Measurements from ENCODE around the gene VPS13A.
"Not testable (repeated sequence)": the region's sequence is repeated elsewhere in the genome, so short reads cannot be mapped to it uniquely, and the experiment has no call there.

The VPS13A gene

DNA sequence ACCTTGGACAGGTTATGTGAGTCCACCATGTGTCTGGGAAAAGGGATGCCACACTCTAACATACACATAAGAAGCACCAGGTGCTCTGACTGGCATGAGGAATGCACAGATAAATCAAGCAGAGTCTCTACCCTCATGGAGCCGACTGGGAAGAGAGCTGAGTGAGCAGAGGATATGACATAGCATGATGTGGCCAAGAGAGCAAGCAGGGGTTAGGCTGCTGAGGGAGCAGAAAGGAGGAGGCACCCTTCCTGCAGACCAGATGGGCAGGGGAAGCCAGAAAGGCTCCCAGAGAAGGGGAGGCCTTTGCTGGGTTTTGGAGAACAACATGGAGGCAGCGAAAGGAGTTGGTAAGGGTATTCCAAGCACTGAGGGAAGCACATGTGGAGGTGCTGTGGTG, 247.7 kb downstream of the VPS13A start:
- no peak for DNase-seq (ENCODE audit: low spot score)

DNA sequence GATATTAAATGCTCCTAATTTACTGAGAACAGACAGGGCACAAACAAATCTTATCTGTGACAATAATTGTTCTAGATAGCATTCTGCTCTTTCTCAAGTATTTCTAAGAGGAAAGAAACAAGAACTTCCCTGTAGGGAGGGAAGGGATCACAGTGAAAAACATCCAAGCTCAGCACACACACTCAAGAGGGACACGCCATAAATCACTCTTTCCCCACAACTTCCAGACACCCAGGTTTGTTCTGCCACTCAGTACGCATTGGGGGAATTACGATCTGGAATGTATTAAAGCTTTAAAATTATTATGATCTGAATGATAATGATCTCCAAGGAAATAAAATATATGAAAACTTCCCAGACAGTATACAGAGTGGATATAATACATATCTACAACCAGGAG, 249.4 kb downstream of the VPS13A start:
- DNase-seq (ENCODE audit: low spot score) = no peak

DNA sequence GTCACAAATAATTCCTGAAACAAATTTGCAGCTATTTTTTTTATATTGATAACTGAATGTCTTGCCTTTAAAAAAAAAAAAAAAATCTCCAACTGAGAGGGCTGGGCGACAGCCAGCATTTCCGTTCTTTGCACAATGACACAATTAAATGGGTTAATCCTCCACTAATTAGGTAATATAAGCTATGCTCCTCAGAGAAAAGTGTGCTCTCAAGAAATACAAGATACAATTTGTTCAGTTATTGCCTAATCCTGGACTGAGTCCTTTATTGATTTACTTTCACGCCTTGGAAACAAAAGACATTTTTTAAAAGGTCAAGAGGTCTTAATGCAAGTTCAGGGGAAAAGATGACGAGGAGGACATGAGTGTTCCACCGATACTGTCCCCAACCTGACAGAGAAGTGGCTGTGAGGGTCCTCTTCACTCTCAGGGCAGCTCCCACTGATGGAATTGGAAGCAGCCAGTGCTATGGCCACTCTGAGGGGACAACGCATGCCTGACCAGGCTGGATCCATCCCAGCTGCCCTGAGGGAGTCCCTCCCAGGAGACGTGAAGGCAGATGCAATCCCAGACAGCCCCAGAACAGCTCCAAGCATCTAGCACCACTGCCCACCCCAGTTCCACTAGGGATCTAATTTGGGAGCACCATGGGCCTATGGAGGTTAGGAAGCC, 250.1 kb downstream of the VPS13A start:
- DNase-seq (ENCODE audit: low spot score) = no peak

DNA sequence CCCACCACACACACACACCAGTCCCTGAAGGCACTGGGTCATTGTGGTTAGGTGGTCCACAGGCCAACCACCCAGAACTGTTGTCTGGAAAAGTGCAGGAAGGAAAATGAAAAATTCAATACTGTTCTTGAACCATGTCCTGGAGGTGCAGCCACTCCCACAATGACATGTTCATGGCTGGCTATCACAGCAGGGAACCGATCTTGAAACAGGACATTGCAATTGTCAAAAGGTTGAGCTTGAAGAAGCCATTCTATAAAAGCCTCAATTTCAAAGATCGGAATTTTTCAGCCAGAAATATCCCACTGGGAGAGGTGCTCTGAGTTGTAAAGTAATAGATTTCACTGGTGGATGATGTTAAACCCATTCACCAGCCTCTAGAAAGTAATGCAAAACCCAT, 252.6 kb downstream of the VPS13A start:
- no peak for DNase-seq (ENCODE audit: low spot score)

DNA sequence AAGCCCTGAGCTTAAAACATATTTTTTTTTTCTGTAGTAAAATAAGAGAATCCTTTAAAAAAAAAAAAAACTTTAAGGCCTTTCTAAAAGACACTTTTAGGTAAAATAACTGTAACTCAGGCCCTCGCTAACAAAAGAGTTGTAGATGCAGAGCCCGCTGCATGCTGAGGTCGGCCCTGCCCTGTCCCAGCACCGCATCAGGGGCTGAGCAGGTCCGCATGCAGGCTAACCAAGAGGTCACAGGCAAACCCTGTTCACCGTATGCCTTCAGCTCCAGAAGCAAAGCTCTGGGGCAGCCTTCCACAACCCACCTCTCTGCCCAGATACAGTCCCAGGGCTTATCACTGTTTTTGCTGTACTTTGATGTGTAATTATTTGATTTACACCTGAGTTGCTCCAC, 254.7 kb downstream of the VPS13A start:
- no peak for DNase-seq (ENCODE audit: low spot score)

DNA sequence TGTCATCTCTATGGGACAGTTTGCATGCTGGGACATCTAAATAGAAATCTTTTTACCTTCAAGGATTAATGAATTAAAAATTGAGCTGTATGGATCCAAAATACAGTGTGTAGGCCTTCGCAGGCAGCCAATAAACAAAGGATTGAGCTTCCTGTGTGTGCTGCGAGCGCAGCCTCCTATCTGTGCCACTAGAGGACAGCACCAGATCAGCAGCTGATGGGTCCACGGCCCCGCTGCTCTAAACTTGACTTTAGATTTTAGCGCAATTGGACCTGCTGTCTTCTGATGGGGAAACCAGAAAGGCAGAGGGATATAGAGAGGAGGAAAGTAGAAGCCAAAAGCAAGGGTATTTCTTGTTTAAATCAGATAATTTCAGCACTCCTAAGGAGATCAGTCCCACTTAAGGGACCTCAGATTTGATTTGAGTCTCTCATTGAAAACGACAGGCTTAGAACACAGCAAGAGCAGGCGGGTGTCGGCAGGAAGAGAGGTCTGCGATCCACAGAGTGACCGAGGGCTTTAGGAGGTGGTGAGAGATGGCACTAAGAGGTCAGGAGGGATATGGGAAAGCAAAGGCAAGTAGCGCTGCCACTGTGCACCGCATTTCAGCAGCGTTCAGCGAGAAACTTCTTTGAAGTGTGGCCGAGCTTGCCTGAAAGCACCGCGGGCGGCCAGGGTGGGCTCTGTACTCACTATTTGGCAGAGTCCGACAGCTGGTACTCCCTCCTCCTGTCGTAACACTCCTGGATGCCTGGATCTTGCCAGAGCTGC, 256.5 kb downstream of the VPS13A start:
- DNase-seq (ENCODE audit: low spot score) = peak; percentile 68

DNA sequence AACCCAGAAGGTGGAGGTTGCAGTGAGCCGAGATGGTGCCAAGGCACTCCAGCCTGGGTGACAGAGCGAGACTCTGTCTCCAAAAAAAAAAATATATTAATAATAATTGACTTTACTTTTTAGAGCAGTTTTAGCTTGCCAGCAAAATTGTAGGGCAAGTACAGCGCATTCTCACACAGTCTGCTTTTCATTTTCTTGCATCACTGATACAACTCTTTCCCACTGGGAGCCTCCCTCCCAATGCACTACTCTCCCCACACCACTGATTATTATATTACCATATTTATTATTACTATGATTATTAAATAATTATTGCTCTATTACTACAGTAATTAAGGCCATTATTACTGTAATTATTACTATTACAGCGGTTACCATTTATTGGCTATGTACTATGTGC, 257.9 kb downstream of the VPS13A start:
- no peak for DNase-seq (ENCODE audit: low spot score)

DNA sequence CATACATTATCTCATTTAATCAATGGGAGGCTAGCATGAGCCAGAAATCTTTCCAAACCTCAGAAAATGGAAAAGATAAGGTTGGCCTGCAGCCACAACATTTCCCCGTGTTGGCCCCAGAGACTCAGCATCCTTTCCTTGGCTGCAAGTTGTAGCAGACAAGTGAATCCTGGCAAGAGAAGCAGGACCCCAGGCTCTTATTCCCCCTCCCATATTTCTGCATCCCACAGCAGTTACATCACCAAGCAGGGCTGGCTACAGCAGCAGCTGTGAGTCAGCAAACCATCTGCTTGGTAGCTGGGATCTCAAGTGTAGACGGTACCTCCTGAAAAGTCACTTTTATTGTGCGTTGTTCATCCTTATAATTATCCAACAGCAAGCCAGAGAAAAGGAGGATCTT, 258.4 kb downstream of the VPS13A start:
- DNase-seq (ENCODE audit: low spot score) = no peak

DNA sequence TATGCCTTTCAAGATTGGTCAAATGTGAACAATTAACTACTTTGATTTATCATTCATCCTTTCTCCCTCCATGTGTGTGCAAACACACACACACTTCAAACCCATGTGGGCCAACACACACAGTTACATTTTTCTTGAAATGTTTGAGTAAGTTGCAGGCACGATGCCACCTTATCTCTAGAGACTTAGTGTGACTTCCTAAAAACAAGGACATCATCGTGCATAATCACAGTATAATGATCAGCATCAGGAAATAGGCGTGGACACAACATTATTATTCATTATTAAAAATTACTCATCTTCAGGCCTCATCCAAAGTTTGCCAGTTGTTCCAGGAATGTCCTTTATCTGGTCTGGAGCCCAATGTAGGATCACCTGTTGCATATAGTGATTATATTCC, 261.3 kb downstream of the VPS13A start:
- DNase-seq (ENCODE audit: low spot score) = no peak

DNA sequence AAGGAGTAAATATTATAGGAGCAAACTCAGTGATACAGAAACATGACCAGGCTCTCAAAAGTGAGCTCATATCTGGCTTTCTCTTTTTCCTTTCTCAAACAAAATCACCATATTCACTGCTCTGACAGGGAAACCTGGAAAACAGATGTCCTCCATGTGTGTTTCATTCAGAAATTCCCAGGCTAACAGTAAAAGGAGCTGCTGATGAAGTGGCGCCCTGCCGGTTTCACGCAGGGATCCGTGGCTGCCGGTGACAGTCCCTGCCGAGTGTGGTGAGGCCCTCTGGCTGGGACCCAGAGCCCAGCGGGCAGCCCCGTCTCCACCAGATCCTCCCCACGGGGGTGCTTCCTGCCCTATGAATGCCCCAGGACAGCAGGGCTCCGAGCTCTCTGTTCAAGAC, 262.7 kb downstream of the VPS13A start:
- no peak for DNase-seq (ENCODE audit: low spot score)

DNA sequence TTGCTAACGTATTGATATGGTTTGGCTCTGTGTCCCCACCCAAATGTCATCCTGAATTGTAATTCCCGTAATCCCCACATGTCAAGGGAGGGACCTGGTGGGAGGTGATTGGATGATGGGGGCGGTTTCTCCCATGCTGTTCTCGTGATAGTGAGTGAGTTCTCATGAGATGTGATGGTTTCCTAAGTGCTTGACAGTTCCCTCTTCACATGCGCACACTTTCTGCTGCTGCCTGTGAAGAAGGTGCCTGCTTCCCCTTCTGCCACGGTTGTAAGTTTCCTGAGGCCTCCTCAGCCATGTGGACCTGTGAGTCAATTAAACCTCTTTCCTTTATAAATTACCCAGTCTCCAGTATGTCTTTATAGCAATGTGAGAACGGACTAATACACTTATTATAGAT, 263.8 kb downstream of the VPS13A start:
- DNase-seq (ENCODE audit: low spot score) = not testable (repeated sequence)

DNA sequence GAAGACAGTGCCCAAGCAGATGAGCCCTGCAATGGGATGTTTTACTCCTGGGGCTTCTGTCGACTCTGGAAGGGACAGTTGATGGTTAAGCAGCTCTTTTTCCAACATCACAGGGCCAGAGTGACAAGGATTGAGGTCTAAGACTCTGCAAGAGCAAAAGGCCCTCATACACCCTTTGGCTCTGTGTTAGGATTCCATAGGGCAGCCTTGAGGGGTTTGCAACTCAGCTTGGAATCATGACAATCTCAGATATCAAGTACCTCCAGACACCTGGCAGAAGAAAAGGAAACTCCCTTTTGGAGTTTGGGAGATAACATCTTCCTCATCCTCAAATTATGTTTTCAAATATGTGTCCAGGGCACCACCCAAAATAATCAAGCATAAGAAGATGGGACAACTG, 265.1 kb downstream of the VPS13A start:
- no peak for DNase-seq (ENCODE audit: low spot score)

DNA sequence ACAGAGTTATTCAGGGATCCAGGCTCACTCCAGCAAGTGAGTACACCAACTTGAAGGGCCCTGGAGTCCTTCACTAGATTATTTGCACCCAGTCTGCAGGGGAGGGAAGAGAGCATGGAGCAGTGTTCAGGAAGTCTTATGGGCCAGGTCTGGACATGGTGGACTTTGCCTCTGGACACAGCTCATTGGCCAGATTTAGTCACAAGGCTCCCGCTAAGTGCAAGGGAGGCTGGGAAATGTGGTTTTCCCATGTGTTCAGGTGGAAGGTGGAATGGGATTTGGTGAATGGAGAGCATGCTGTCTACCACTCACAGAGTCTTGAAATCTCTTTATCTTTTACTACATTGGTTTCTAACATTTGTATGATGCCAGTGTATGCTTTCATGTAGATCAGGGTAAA, 270.3 kb downstream of the VPS13A start:
- DNase-seq (ENCODE audit: low spot score) = no peak

DNA sequence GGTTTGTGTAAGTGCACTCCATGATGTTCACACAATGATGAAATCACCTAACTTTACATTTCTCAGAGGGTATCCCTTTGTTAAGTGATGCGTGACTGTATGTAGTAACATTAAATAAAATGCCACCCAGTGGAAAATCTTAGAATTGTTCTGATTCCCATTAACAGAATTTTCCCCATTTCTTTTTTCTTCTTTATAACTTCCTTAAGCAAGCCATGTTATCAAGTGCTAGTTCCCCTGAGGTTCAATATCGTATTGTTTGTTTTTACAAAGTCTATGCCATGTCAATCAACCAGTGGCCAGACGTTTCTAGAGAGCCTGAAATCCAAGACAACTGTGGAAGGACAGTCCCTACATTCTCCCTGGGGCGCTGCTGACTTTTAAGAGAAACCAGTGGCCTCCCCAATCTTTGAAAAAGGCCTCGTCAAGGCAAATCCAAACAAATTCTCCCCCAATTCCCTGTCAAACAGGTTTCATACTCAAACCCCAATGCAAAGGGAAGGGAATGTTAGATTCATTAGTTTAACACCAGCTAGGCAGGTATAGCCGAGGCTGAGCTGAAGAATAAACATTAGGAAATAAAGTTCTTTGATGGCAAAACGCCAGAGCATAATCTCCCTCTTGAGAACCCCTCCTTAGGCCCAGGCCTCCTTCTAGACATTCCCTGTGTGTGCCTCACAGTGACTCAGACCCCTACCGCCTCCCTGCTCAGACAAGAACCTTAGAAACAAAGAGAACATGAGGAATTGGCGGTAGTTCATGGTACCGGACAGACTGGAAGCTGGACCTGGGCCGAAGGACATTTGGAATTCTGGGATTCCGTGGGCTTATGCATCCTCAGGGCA, 272.1 kb downstream of the VPS13A start:
- DNase-seq (ENCODE audit: low spot score) = no peak

DNA sequence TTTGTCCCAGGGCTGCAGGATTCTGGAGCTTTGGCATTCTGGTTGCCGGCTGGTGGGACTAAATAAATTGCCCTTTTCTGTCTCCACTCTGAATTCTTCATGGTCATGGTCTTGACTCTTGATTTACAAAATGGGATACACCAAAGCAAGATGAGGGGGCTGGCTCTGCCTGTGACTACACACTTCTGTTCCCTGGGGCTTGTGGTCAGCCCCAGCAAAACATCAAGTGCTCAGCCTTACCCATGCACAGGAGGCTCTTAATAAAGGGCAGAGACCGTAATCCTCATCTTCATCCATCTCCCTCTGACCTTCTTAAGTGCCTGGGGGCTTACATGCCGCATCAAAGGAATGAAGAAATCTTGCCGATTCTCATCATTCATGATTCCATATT, 272.7 kb downstream of the VPS13A start:
- no peak for DNase-seq (ENCODE audit: low spot score)

DNA sequence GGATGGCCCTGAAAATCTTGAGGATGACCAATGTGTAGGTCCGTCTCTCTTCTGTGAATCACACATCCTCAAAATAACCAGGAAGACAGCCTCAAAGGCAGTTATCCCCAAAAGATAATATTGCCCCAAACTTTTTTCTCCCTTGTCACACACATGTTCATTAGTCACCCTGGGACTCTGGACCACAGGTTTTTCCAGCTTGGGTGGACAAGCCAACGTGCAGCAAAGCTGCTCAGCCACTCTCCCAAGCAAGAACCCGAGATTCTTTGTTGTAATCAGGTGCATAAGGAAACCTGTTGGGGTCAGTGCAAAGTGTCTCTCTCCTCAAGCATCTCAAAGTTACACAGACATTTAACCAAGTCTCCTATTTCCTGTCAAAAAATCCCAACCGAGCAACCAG, 274.2 kb downstream of the VPS13A start:
- DNase-seq (ENCODE audit: low spot score) = no peak

DNA sequence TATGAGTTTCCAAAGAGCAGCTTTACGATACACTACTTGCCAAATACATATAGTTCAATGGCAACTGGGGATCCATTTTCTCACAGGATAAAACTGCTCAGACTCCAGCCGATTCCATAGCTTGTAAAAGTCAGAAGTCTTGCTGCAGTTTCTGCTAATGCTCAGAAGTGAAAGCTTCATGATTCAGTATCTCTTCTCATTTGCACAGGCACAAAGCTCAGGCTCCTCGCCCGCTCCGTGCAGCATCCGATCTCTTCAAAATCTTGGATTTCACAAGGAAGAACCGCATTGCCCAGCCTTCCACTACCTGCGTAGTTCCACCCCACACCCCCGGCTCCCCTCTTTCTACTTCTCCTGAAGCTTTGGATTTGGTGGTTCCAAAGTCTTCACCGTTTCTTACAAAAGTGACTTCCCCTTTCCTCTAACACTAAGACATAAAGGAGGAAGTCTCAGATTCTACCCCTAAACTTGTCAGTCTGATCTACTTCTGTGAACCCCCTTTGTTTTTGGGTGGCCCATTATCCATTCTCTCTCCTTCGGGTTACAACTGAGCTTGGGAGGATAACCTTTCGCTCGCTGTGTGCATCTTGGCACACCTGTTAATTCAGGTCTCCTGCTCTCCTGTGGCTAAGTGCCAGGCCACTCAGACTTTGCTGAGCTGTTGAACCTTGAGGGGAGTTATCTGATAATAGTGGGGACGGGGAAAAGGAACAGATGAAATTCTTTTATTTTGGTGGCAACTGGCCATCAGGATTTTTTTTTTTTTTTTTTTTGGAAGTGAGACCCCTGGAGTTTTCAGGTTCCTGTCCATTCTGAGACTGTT, 276.7 kb downstream of the VPS13A start:
- DNase-seq (ENCODE audit: low spot score) = no peak

DNA sequence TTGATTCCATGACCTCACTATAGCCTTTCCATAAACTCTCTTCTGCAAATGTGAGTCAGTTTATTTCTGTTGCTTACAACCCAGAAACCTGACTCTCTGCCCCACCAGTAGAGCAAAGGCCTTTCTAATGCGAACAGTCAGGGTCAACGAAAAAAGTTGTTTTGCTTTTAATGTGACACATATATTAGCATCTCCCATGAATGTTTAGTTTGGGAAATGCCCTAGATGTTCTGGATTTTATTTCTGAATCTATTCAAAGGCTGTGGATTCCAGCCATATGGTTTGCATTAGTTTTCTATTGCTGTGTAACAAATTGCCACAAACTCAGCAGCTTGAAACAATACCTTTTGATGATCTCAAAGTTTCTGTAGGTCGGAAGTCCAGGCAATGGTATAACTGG, 277.3 kb downstream of the VPS13A start:
- DNase-seq (ENCODE audit: low spot score) = no peak

DNA sequence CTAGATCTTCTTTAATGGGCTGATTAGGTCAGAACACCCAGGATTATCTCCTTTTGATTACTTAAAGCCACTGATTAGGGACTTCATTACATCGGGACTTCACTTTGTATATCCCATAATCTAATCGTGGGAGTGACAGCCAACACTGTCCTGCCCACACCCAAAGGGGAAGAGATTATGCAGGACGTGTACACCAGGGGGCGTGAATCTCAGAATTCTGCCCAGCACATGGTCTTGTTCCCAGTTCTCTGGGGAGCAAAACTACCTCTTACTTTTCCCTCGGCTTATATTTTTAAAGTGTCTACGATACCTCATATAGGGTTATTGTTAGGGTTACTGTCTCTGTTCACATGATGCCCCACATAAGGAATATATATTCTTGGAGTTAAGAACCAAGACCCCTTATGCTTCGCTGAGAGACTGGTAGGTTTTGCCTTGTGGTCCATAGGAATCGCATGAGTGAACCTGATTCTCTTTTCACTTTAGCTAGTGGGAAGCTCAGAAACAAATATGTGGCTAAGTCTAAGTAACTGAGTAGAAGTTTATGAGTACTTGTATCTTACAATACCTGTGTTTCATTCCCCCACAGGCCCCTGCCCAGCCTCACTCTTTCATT, 278.1 kb downstream of the VPS13A start:
- peak; percentile 59 for DNase-seq (ENCODE audit: low spot score)

DNA sequence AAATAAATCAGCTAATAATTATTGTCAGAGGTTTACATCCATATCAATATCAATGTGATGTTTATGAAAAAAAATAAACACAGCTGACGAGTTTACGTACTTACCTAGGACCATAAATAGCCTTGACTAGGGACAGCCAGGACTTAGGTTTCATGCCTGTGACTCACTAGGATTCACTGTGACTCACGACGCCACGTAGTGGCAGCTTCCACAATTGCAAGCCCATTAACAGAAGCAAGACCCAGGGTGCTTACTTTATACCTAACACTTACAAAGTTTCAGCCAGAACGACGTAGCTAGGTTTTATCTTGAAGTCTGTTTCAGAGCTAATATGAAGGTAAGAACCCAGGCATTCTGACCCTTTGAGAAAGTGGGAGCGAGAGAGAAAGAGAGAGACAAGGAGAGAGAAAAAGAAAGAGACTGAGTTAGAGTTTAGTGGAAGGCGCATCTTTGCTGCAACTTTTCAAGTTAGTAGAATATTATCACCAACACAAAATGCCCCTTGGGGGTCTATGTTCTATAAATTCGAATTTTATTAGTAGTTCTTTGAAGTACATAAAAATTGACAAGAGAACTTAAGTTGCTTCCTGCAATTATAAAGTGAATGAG, 279.6 kb downstream of the VPS13A start:
- DNase-seq (ENCODE audit: low spot score) = peak; percentile 92

DNA sequence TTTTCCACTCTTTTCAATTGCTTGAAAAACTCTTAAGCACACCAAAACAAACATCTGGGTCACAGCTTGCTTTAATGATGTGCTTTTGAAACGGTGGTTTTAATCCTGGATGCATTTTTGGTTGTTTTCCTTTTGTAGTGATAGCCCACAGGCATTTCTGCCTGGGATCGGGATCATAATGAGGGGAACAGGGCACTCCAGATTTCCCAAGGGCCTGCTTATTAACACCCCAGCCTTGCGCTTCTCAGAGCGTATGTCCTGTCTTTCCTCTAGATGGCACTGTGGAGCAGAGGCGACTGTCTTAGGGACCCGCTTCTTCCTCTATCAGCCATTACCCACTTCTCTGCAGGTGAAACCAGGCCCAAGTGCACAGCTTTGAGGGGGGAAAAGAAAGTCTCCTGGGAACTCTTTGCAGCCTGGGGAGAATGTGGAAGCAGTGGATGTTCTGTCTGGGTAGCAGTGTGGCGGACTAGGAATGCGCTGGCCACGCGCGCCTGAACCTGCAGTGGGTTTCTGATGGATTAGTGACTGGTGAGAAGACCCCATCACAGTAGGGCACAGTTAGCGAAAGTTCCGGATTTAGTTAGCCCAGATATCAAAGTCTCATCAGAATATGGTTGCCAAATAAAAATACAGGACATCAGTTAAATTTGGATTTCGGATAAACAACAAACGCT, 280.7 kb downstream of the VPS13A start:
- peak; percentile 83 for DNase-seq (ENCODE audit: low spot score)

Measured in NAMALWA (cell line).